NB4 (cell line): Measurements from ENCODE around the gene RAD18.

ENCODE experiments used
- CTCF ChIP-seq: IDR thresholded peaks from one replicate; pipeline ENCODE4 v1.5.1; 2012; ENCODE audit warnings: low read depth, low read length
- MAX ChIP-seq: IDR thresholded peaks from 2 replicates; pipeline ENCODE4 v1.6.1; 2011; ENCODE audit warnings: low read depth, low read length
- POLR2A ChIP-seq: IDR thresholded peaks from 2 replicates; pipeline ENCODE4 v1.6.1; 2011; ENCODE audit warnings: mild to moderate bottlenecking; ENCODE audit not compliant: insufficient read length; ENCODE audit errors: extremely low read depth

- no peak for TF ChIP-seq MAX
- no peak for TF ChIP-seq CTCF
- no peak for TF ChIP-seq POLR2A
These were observed 127.2 kb downstream of the RAD18 start for GRCh38 chr3:8836096-8836495.
